Measurements from ENCODE around the gene SIX4. TPM values are rescaled to one million over a fixed set of nuclear protein-coding genes. Genes with fewer than 3 reads are reported as not detected.

The SIX4 gene
- total and polyA plus RNA-seq, 9 of the 15 experiments (the other 6 are each of a cell fraction or from before 2014, with no cell fraction given): 0.77 to 8.6 (median 5.6) TPM

DNA sequence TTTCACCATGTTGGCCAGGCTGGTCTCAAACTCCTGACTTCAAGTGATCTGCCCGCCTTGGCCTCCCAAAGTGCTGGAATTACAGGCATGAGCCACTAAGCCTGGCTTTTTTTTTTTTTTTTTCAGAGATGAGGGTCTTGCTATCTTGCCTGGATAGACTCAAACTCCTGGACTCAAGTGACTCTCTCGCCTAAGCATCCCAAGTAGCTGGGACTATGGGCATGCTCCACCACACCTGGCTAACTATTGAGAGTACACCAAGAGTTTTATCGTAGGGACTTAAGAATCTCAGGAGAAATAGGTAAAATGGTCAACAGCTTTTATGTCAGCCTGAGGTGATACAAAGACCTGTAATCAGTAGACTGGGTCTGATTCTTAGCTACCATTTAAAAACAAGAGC lies 43.6 kb downstream of the SIX4 start (continued):
- TF ChIP-seq, protein P1, sequence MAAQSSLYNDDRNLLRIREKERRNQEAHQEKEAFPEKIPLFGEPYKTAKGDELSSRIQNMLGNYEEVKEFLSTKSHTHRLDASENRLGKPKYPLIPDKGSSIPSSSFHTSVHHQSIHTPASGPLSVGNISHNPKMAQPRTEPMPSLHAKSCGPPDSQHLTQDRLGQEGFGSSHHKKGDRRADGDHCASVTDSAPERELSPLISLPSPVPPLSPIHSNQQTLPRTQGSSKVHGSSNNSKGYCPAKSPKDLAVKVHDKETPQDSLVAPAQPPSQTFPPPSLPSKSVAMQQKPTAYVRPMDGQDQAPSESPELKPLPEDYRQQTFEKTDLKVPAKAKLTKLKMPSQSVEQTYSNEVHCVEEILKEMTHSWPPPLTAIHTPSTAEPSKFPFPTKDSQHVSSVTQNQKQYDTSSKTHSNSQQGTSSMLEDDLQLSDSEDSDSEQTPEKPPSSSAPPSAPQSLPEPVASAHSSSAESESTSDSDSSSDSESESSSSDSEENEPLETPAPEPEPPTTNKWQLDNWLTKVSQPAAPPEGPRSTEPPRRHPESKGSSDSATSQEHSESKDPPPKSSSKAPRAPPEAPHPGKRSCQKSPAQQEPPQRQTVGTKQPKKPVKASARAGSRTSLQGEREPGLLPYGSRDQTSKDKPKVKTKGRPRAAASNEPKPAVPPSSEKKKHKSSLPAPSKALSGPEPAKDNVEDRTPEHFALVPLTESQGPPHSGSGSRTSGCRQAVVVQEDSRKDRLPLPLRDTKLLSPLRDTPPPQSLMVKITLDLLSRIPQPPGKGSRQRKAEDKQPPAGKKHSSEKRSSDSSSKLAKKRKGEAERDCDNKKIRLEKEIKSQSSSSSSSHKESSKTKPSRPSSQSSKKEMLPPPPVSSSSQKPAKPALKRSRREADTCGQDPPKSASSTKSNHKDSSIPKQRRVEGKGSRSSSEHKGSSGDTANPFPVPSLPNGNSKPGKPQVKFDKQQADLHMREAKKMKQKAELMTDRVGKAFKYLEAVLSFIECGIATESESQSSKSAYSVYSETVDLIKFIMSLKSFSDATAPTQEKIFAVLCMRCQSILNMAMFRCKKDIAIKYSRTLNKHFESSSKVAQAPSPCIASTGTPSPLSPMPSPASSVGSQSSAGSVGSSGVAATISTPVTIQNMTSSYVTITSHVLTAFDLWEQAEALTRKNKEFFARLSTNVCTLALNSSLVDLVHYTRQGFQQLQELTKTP (IDR thresholded peaks at IDR 0.05; ENCODE audit: low read depth in 1 of 2, partially characterized antibody in 2 of 2): no peak
- TF ChIP-seq, protein P2, sequence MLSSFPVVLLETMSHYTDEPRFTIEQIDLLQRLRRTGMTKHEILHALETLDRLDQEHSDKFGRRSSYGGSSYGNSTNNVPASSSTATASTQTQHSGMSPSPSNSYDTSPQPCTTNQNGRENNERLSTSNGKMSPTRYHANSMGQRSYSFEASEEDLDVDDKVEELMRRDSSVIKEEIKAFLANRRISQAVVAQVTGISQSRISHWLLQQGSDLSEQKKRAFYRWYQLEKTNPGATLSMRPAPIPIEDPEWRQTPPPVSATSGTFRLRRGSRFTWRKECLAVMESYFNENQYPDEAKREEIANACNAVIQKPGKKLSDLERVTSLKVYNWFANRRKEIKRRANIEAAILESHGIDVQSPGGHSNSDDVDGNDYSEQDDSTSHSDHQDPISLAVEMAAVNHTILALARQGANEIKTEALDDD (IDR thresholded peaks at IDR 0.05): no peak
- TF ChIP-seq ZNF778 (CRISPR knock-in tag; IDR thresholded peaks at IDR 0.05) (no peak), ZNF699 (CRISPR knock-in tag; IDR thresholded peaks at IDR 0.05; ENCODE audit: insufficient replicate concordance) (no peak)
- TF ChIP-seq, protein P3, sequence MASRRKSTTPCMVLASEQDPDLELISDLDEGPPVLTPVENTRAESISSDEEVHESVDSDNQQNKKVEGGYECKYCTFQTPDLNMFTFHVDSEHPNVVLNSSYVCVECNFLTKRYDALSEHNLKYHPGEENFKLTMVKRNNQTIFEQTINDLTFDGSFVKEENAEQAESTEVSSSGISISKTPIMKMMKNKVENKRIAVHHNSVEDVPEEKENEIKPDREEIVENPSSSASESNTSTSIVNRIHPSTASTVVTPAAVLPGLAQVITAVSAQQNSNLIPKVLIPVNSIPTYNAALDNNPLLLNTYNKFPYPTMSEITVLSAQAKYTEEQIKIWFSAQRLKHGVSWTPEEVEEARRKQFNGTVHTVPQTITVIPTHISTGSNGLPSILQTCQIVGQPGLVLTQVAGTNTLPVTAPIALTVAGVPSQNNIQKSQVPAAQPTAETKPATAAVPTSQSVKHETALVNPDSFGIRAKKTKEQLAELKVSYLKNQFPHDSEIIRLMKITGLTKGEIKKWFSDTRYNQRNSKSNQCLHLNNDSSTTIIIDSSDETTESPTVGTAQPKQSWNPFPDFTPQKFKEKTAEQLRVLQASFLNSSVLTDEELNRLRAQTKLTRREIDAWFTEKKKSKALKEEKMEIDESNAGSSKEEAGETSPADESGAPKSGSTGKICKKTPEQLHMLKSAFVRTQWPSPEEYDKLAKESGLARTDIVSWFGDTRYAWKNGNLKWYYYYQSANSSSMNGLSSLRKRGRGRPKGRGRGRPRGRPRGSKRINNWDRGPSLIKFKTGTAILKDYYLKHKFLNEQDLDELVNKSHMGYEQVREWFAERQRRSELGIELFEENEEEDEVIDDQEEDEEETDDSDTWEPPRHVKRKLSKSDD (conservative IDR thresholded peaks at IDR 0.05; ENCODE audit: low read length): no peak

All from K562 (cell line).